Liver (tissue), 9 donors: ENCODE results near the gene MAPK8IP2. TPM values are rescaled to one million over a fixed set of nuclear protein-coding genes. Genes with fewer than 3 reads are reported as not detected.

Experiments used
- DNase-seq: peaks from one replicate; pipeline ENCODE4 v3.0.0-alpha.2; 2017; ENCODE audit warnings: low spot score
- H3K27ac ChIP-seq, 2 donors: one replicate each; pipeline ENCODE4 v1.7.0; 2013; ENCODE audit warnings: inconsistent platforms in 2 of 2, low read length in 2 of 2, control low read depth in 1 of 2, low read depth in 1 of 2, mild to moderate bottlenecking in 1 of 2
- H3K27me3 ChIP-seq, 4 donors: one replicate each; pipeline versions ENCODE4 v1.6.1 to v1.7.0; 2013; ENCODE audit warnings: low read length in 3 of 4, inconsistent platforms in 1 of 4, mild to moderate bottlenecking in 1 of 4, moderate library complexity in 1 of 4; ENCODE audit not compliant: control insufficient read depth in 4 of 4, insufficient read depth in 4 of 4
- H3K36me3 ChIP-seq, 4 donors: one replicate each; pipeline versions ENCODE4 v1.6.1 to v1.7.0; 2013; ENCODE audit warnings: low read length in 3 of 4, mild to moderate bottlenecking in 3 of 4, low read depth in 1 of 4, moderate library complexity in 1 of 4; ENCODE audit not compliant: control insufficient read depth in 4 of 4, insufficient read depth in 3 of 4
- H3K4me1 ChIP-seq, 4 donors: one replicate each; pipeline versions ENCODE4 v1.6.1 to v1.7.0; 2013; ENCODE audit warnings: low read length in 3 of 4, mild to moderate bottlenecking in 3 of 4, moderate library complexity in 1 of 4; ENCODE audit not compliant: control insufficient read depth in 4 of 4, insufficient read depth in 4 of 4
- H3K4me3 ChIP-seq, 3 donors: one replicate each; pipeline versions ENCODE4 v1.6.1 to v1.7.0; 2013; ENCODE audit warnings: low read length in 3 of 3, control low read depth in 1 of 3, low read depth in 1 of 3, mild to moderate bottlenecking in 1 of 3
- H3K9ac ChIP-seq, 2 donors: one replicate each; pipeline ENCODE4 v1.7.0; 2013; ENCODE audit warnings: low read length in 2 of 2, mild to moderate bottlenecking in 2 of 2, moderate library complexity in 2 of 2, control low read depth in 1 of 2, low read depth in 1 of 2
- H3K9me3 ChIP-seq, 4 donors: one replicate each; pipeline versions ENCODE4 v1.6.1 to v1.7.0; 2013; ENCODE audit warnings: low read length in 3 of 4; ENCODE audit not compliant: control insufficient read depth in 4 of 4
- CTCF ChIP-seq: fragments of 150-350 bp; IDR thresholded peaks from 2 replicates; pipeline ENCODE4 v1.5.1; 2017; ENCODE audit warnings: improper control_type of control experiment, low read depth, low read length; ENCODE audit not compliant: missing input control
- EGR1 ChIP-seq, 2 donors: IDR thresholded peaks; 2 replicates each; pipeline ENCODE4 v1.6.1; 2016 to 2018; ENCODE audit warnings: antibody characterized with exemption in 2 of 2, low read depth in 2 of 2
- FOXA1 ChIP-seq: IDR thresholded peaks from 2 replicates; pipeline ENCODE4 v1.6.1; 2016; ENCODE audit warnings: antibody characterized with exemption
- FOXA2 ChIP-seq: IDR thresholded peaks from 2 replicates; pipeline ENCODE4 v1.6.1; 2016; ENCODE audit warnings: antibody characterized with exemption
- GABPA ChIP-seq, 2 donors: IDR thresholded peaks in 1 of 2; conservative IDR thresholded peaks in 1 of 2; 2 replicates each; pipeline ENCODE4 v1.6.1; 2016; ENCODE audit warnings: antibody characterized with exemption in 2 of 2, mild to moderate bottlenecking in 1 of 2, moderate library complexity in 1 of 2
- HNF4A ChIP-seq, 2 donors: conservative IDR thresholded peaks; 2 replicates each; pipeline ENCODE4 v1.6.1; 2016; ENCODE audit warnings: antibody characterized with exemption in 2 of 2, mild to moderate bottlenecking in 2 of 2
- JUND ChIP-seq, 2 donors: IDR thresholded peaks; 2 replicates each; pipeline ENCODE4 v1.6.1; 2016; ENCODE audit warnings: antibody characterized with exemption in 2 of 2
- RAD21 ChIP-seq, 2 donors: IDR thresholded peaks; 2 replicates each; pipeline ENCODE4 v1.6.1; 2016; ENCODE audit warnings: antibody characterized with exemption in 2 of 2, mild to moderate bottlenecking in 2 of 2
- RXRA ChIP-seq, 2 donors: IDR thresholded peaks; 2 replicates each; pipeline ENCODE4 v1.6.1; 2017 to 2018; ENCODE audit warnings: antibody characterized with exemption in 2 of 2, mild to moderate bottlenecking in 1 of 2
- SP1 ChIP-seq: IDR thresholded peaks from 2 replicates; pipeline ENCODE4 v1.6.1; 2018; ENCODE audit warnings: antibody characterized with exemption, mild to moderate bottlenecking
- TAF1 ChIP-seq: conservative IDR thresholded peaks from 2 replicates; pipeline ENCODE4 v1.6.1; 2016; ENCODE audit warnings: antibody characterized with exemption, mild to moderate bottlenecking
- YY1 ChIP-seq: IDR thresholded peaks from 2 replicates; pipeline ENCODE4 v1.6.1; 2016; ENCODE audit warnings: antibody characterized with exemption, mild to moderate bottlenecking
- ZBTB33 ChIP-seq: IDR thresholded peaks from 2 replicates; pipeline ENCODE4 v1.6.1; 2016; ENCODE audit warnings: antibody characterized with exemption
- WGBS: extraction: QIAGEN DNeasy Blood & Tissue Kit; methylation state at CpG from one replicate; pipeline ENCODE4 v1.1.7; 2013; 5-methylcytosine and 5-hydroxymethylcytosine counted together
- polyA plus RNA-seq, 2 donors: library from polyadenylated mRNA; stranded (reverse) in 1 of 2; unstranded in 1 of 2; fragments of 200-250 nt in 1 of 2; fragments of >200 nt in 1 of 2; fragmentation: Nextera tagmentation in 1 of 2; extraction: Ambion mirVana in 1 of 2; gene quantifications; one replicate each; pipeline versions ENCODE4 v1.2.1 to v1.2.3, GENCODE V29; 2013 to 2015
- total RNA-seq, 2 donors: library from RNA; depleted of rRNA; stranded (reverse); fragments of >200 nt; gene quantifications; one replicate each; pipeline ENCODE4 v1.2.3, GENCODE V29; 2014
- TF ChIP-seq, protein P1 (sequence below): IDR thresholded peaks from 2 replicates; pipeline ENCODE4 v1.6.1; 2016; ENCODE audit warnings: antibody characterized with exemption
- donor health status: healthy.
- donor health status: healthy.
- donor health status: healthy.
- donor health status: healthy.
- donor health status: healthy.

The MAPK8IP2 gene
- total and polyA plus RNA-seq, 4 donors: 0.04 to 0.37 (median 0.13) TPM

DNA sequence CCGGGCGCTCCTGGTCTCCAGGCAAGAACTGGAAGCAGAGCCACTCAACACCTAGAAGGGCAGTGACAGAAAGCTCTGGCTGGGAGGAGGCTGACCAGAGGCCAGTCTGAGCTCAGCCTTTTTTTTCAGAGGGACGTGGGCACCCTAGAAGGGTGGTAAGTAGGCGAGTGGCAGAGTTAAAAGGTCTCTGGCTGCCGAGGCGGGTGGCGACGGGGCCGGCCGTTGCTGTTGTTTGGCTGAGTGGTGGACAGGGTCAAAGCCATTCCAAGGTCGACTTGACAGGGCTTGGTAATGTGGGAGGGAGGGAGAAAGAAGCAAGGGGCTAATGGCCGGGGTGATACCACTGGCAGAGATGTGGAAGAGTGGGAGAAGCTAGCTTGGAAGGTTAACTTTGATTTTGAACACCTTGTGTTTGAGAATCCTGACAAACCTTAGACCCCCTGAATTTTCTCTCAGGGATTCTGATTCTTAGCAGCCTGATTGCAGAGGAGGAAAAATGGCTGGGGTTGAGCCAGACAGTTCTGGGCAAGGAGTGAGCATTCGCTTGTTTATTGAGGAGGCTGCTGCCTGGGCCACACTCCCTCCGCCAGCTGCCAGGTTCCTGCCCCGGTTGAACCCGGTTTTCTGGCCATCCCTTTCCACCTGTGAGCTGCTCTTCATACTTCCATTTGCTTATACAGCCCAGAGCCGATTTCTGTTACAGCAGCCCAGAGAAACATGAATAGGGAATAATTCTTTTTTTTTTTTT lies 37.0 kb upstream of the MAPK8IP2 start:
- H3K9me3 ChIP-seq: no peaks in the 10 kb centered on the region
- DNase-seq: no peak
- H3K4me3 ChIP-seq: peak overlapping the region; percentile 76 to 81 (median 77)
- no peaks in the 10 kb centered on the region for H3K36me3 ChIP-seq
- H3K4me1 ChIP-seq: peaks cover 2 to 11% (median 5%) of the 10 kb centered on the region in 4 donors
- WGBS: 9% methylated on average over 17 of the region's 17 CpGs
- H3K27ac ChIP-seq: peak overlapping the region; percentile 90 to 93
- TF ChIP-seq SP1: no peak
- peak; percentile 77 for TF ChIP-seq YY1
- TF ChIP-seq, protein P1, sequence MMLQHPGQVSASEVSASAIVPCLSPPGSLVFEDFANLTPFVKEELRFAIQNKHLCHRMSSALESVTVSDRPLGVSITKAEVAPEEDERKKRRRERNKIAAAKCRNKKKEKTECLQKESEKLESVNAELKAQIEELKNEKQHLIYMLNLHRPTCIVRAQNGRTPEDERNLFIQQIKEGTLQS: no peak
- TF ChIP-seq GABPA (IDR thresholded peaks at IDR 0.05 in 1 of 2, conservative IDR thresholded peaks at IDR 0.05 in 1 of 2): no peak
- TF ChIP-seq RAD21 (IDR thresholded peaks at IDR 0.05): no peak
- TF ChIP-seq EGR1 (IDR thresholded peaks at IDR 0.05; ENCODE audit: low read depth in 2 of 2): no peak
- no peak for TF ChIP-seq HNF4A (conservative IDR thresholded peaks at IDR 0.05)
- TF ChIP-seq FOXA1: no peak
- no peak for TF ChIP-seq TAF1
- no peak for TF ChIP-seq JUND (IDR thresholded peaks at IDR 0.05)
- no peak for TF ChIP-seq CTCF
- peak in 1 of 2 donors; percentile 43 for TF ChIP-seq RXRA (IDR thresholded peaks at IDR 0.05)
- no peak for TF ChIP-seq FOXA2
- TF ChIP-seq ZBTB33: no peak
- H3K27me3 ChIP-seq: no peaks in the 10 kb centered on the region
- H3K9ac ChIP-seq: peak overlapping the region; percentile 85 to 90

GRCh38 chr22:50564289-50564688 lies 36.3 kb upstream of the MAPK8IP2 start:
- H3K9me3 ChIP-seq: no peaks in the 10 kb centered on the region
- H3K27ac ChIP-seq: peak overlapping the region; percentile 90 to 93
- WGBS: 68% methylated on average over 11 of the region's 11 CpGs
- peaks cover 0 to 3% (median 0%) of the 10 kb centered on the region in 4 donors for H3K36me3 ChIP-seq
- TF ChIP-seq HNF4A (conservative IDR thresholded peaks at IDR 0.05): no peak
- peak in 1 of 2 donors; percentile 59 for TF ChIP-seq RXRA (IDR thresholded peaks at IDR 0.05)
- peaks cover 3 to 16% (median 10%) of the 10 kb centered on the region in 4 donors for H3K4me1 ChIP-seq
- DNase-seq: no peak
- H3K27me3 ChIP-seq: no peaks in the 10 kb centered on the region
- peak overlapping the region; percentile 17 to 85 for H3K9ac ChIP-seq
- peak overlapping the region in 1 of 3 donors; percentile 24 for H3K4me3 ChIP-seq
